ENCODE results near the gene SFTPD.
"Not testable (repeated sequence)": the region's sequence is repeated elsewhere in the genome, so short reads cannot be mapped to it uniquely, and the experiment has no call there.

Gene SFTPD

GRCh38 chr10:79948976-79949722 lies at the start of gene SFTPD:
Gene SFTPD, minus strand, starts transcription at chr10:79949105. Its CDS starts 2,446 bp downstream, at chr10:79946659.
- no peak for DNase-seq (ENCODE audit: low spot score)

- DNase-seq (ENCODE audit: low spot score), result no peak
These were observed 47.2 kb upstream of the SFTPD start for GRCh38 chr10:79995979-79996634.

- DNase-seq (ENCODE audit: low spot score), result no peak
These were observed 45.7 kb upstream of the SFTPD start for GRCh38 chr10:79994556-79994955.

- not testable (repeated sequence) for DNase-seq (ENCODE audit: low spot score)
These were observed 39.3 kb upstream of the SFTPD start for GRCh38 chr10:79988199-79988598.

- DNase-seq (ENCODE audit: low spot score), result not testable (repeated sequence)
These were observed 37.8 kb upstream of the SFTPD start for GRCh38 chr10:79986661-79987060.

- no peak for DNase-seq (ENCODE audit: low spot score)
These were observed 36.7 kb upstream of the SFTPD start for GRCh38 chr10:79985481-79986072.

GRCh38 chr10:79984851-79985250 lies 35.9 kb upstream of the SFTPD start:
- DNase-seq (ENCODE audit: low spot score), result no peak

GRCh38 chr10:79983286-79983909 lies 34.5 kb upstream of the SFTPD start:
- DNase-seq (ENCODE audit: low spot score), result no peak

- DNase-seq (ENCODE audit: low spot score), result no peak
These were observed 34.0 kb upstream of the SFTPD start for GRCh38 chr10:79982861-79983260.

- no peak for DNase-seq (ENCODE audit: low spot score)
These were observed 33.5 kb upstream of the SFTPD start for GRCh38 chr10:79982362-79982800.

GRCh38 chr10:79981450-79982361 lies 32.8 kb upstream of the SFTPD start:
- peak; percentile 59 for DNase-seq (ENCODE audit: low spot score)

GRCh38 chr10:79980711-79981110 lies 31.8 kb upstream of the SFTPD start:
- DNase-seq (ENCODE audit: low spot score), result no peak

- no peak for DNase-seq (ENCODE audit: low spot score)
These were observed 31.2 kb upstream of the SFTPD start for GRCh38 chr10:79979976-79980687.

GRCh38 chr10:79979310-79979975 lies 30.5 kb upstream of the SFTPD start:
- no peak for DNase-seq (ENCODE audit: low spot score)

GRCh38 chr10:79976999-79977398 lies 28.1 kb upstream of the SFTPD start:
- DNase-seq (ENCODE audit: low spot score), result no peak

GRCh38 chr10:79970062-79970461 lies 21.2 kb upstream of the SFTPD start:
- no peak for DNase-seq (ENCODE audit: low spot score)

GRCh38 chr10:79947787-79948424 lies 999 bp downstream of the SFTPD start:
- DNase-seq (ENCODE audit: low spot score), result no peak

- DNase-seq (ENCODE audit: low spot score), result no peak
These were observed 1.9 kb downstream of the SFTPD start for GRCh38 chr10:79947083-79947415.

- DNase-seq (ENCODE audit: low spot score), result no peak
These were observed 2.4 kb downstream of the SFTPD start for GRCh38 chr10:79946271-79947082.

Data from putamen (tissue), 1 donor.